A549 (cell line): Measurements from ENCODE around the gene SNCAIP. TPM values are rescaled to one million over a fixed set of nuclear protein-coding genes. Genes with fewer than 3 reads are reported as not detected.

ENCODE experiments used
- ATAC-seq, 2 experiments: fragments of 200-7000 bp in 1 of 2; fragments of >200 bp in 1 of 2; cut with Nextera tagmentation in 1 of 2; cut with Tn5 transposase in 1 of 2; 3 replicates each; pipeline versions ENCODE4 v1.8.0 to v1.9.1; 2018 to 2020; ENCODE audit warnings: mild to moderate bottlenecking in 1 of 2, moderate library complexity in 1 of 2
- CTCF ChIA-PET: fragments of 300-600 bp; sonication (Branson Sonifier 250); formaldehyde crosslinking; extraction: SDS; loops from one replicate; lab custom pipeline; 2021; ENCODE audit warnings: antibody characterized with exemption, inconsistent platforms; lab: Yijun Ruan, JAX
- POLR2A ChIA-PET: fragments of 350-600 bp; formaldehyde crosslinking; extraction: SDS; loops from one replicate; lab custom pipeline; 2021; ENCODE audit warnings: antibody characterized with exemption, inconsistent platforms; lab: Yijun Ruan, JAX
- DNase-seq, 2 experiments: peaks; one replicate each; pipeline versions ENCODE4 v3.0.0 to v3.0.0-alpha.2; 2011 to 2016; ENCODE audit warnings: low read depth in 1 of 2, low spot score in 1 of 2
- FAIRE-seq: peaks from 2 replicates; lab custom pipeline; 2011; peaks lifted over from hg19 to GRCh38; lab: Jason Lieb, UNC
- H3K27ac ChIP-seq, 2 experiments: fragments of >200 bp; sonication (Bioruptor Twin); formaldehyde crosslinking; 3 replicates each; pipeline ENCODE4 v1.5.1; 2016 to 2017
- H3K4me1 ChIP-seq: fragments of >200 bp; sonication (Bioruptor Twin); formaldehyde crosslinking; 3 replicates; pipeline ENCODE4 v1.6.1; 2016
- H3K4me2 ChIP-seq: fragments of >200 bp; sonication (Bioruptor Twin); formaldehyde crosslinking; 3 replicates; pipeline ENCODE4 v1.6.1; 2016
- H3K4me3 ChIP-seq: fragments of >200 bp; sonication (Bioruptor Twin); formaldehyde crosslinking; 3 replicates; pipeline ENCODE4 v1.5.1; 2016
- H3K9me3 ChIP-seq: fragments of >200 bp; sonication (Bioruptor Twin); formaldehyde crosslinking; 3 replicates; pipeline ENCODE4 v1.6.1; 2016
- CHD2 ChIP-seq: fragments of 150-350 bp; IDR thresholded peaks from 2 replicates; pipeline ENCODE4 v1.6.1; 2014; ENCODE audit warnings: low read length; ENCODE audit not compliant: partially characterized antibody
- E2F6 ChIP-seq: IDR thresholded peaks from 2 replicates; pipeline ENCODE4 v1.6.1; 2012; ENCODE audit warnings: low read depth, borderline replicate concordance
- ESRRA ChIP-seq: fragments of 150-350 bp; IDR thresholded peaks from 2 replicates; pipeline ENCODE4 v1.6.1; 2014; ENCODE audit warnings: mild to moderate bottlenecking, low read length, borderline replicate concordance
- FOSL2 ChIP-seq, 2 experiments: fragments of 450-650 bp in 1 of 2; fragments of >200 bp in 1 of 2; sonication (Bioruptor Twin) in 1 of 2; formaldehyde crosslinking; IDR thresholded peaks; 2 replicates each; pipeline versions ENCODE4 v1.5.0 to v1.6.1; 2016 to 2020; ENCODE audit warnings: mild to moderate bottlenecking in 1 of 2, moderate library complexity in 1 of 2
- HMGXB4 ChIP-seq: fragments of 250-450 bp; sonication (Bioruptor Pico); IDR thresholded peaks from 2 replicates; pipeline ENCODE4 v1.5.0; 2021; ENCODE audit warnings: mild to moderate bottlenecking, moderate library complexity, borderline replicate concordance
- KDM1A ChIP-seq: fragments of 200-600 bp; sonication (generic); IDR thresholded peaks from 2 replicates; pipeline ENCODE4 v1.6.1; 2016; ENCODE audit warnings: low read depth, mild to moderate bottlenecking
- NPAS2 ChIP-seq: fragments of 250-450 bp; sonication (Bioruptor Pico); IDR thresholded peaks from 2 replicates; pipeline ENCODE4 v1.8.0; 2022; ENCODE audit warnings: mild to moderate bottlenecking, moderate library complexity, borderline replicate concordance
- RARB ChIP-seq: fragments of 250-450 bp; sonication (Bioruptor Pico); IDR thresholded peaks from 2 replicates; pipeline ENCODE4 v1.8.0; 2021; ENCODE audit warnings: mild to moderate bottlenecking, moderate library complexity
- TP53 ChIP-seq: fragments of 250-450 bp; sonication (Bioruptor Pico); IDR thresholded peaks from 2 replicates; pipeline ENCODE4 v1.5.0; 2021; ENCODE audit warnings: mild to moderate bottlenecking, moderate library complexity
- ZFP36 ChIP-seq: fragments of 450-650 bp; IDR thresholded peaks from 2 replicates; pipeline ENCODE4 v1.6.1; 2014; ENCODE audit warnings: borderline replicate concordance; ENCODE audit not compliant: partially characterized antibody
- ZNF302 ChIP-seq: fragments of 250-450 bp; sonication (Bioruptor Pico); IDR thresholded peaks from 2 replicates; pipeline ENCODE4 v1.9.0; 2021; ENCODE audit warnings: inconsistent platforms, mild to moderate bottlenecking, moderate library complexity
- WGBS: methylation state at CpG from one replicate; pipeline ENCODE4 v1.1.6; 2017; ENCODE audit errors: missing lambda C conversion rate; 5-methylcytosine and 5-hydroxymethylcytosine counted together
- polyA plus RNA-seq, 4 experiments: library from polyadenylated mRNA; depleted of rRNA in 3 of 4; stranded (reverse); fragments of >200 nt; fragmentation: RNase III in 1 of 4; extraction: RNeasy Plus Mini Kit Qiagen cat#74134 plus additional on column Dnase treatment in 1 of 4; gene quantifications; 2 replicates in 3 of 4; 3 replicates in 1 of 4; pipeline ENCODE4 v1.2.3, GENCODE V29; 2011 to 2017
- TF ChIP-seq, protein P1 (sequence below): fragments of 450-650 bp; IDR thresholded peaks from 2 replicates; pipeline ENCODE4 v1.6.1; 2014; ENCODE audit warnings: antibody characterized with exemption
- TF ChIP-seq, protein P2 (sequence below): fragments of >200 bp; sonication (Bioruptor Twin); formaldehyde crosslinking; IDR thresholded peaks from 3 replicates; pipeline ENCODE4 v1.5.1; 2016
- TF ChIP-seq, protein P3 (sequence below): fragments of 150-350 bp; IDR thresholded peaks from 2 replicates; pipeline ENCODE4 v1.6.1; 2014; ENCODE audit warnings: low read depth, mild to moderate bottlenecking, low read length

The SNCAIP gene
- polyA plus RNA-seq, 2 of the 4 experiments (the other 2 are of a cell fraction) = 0.03 to 0.04 TPM

GRCh38 chr5:122306461-122306860, 5.6 kb upstream of the SNCAIP start (continued):
- TF ChIP-seq, protein P1, sequence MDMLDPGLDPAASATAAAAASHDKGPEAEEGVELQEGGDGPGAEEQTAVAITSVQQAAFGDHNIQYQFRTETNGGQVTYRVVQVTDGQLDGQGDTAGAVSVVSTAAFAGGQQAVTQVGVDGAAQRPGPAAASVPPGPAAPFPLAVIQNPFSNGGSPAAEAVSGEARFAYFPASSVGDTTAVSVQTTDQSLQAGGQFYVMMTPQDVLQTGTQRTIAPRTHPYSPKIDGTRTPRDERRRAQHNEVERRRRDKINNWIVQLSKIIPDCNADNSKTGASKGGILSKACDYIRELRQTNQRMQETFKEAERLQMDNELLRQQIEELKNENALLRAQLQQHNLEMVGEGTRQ = no peak
- TF ChIP-seq, all 56 proteins: peak for 0

DNA sequence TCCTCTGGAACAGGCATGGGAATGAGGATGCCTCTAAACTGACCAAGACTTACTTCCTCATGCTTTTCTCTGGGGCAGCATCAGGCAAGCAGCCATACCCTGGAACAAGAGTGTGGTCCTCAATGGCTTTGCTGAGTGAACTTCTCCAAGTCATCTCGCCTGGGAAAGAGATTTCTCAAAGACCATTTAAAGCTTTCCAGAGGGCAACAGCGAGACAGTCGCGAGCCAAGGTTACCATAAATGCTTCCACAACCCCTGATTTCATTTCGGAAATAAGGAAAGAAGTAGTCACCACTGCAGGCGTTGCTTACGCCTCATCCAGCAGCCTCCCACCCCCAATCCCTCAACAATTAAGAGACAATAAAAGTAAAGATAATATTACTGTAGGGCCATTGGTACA, 1.1 kb upstream of the SNCAIP start:
- Histone ChIP-seq H3K4me3 (no peak overlapping the region), H3K27ac (no peak overlapping the region), H3K4me1 (no peaks in the 10 kb centered on the region), H3K4me2 (no peak overlapping the region), H3K9me3 (no peaks in the 10 kb centered on the region)
- WGBS = 85% methylated on average over 7 of the region's 7 CpGs
- TF ChIP-seq ZNF302 (no peak), ESRRA (no peak), HMGXB4 (CRISPR knock-in tag) (no peak), RARB (CRISPR knock-in tag) (no peak), TP53 (no peak), ZFP36 (no peak)
- TF ChIP-seq, protein P1 = no peak
- DNase-seq = no peak
- CTCF ChIA-PET = no interaction called here
- no peak for FAIRE-seq
- peak in 1 of 2 experiments; percentile 27; a peak in 3 of 6 replicates for ATAC-seq
- POLR2A ChIA-PET = no interaction called here

DNA sequence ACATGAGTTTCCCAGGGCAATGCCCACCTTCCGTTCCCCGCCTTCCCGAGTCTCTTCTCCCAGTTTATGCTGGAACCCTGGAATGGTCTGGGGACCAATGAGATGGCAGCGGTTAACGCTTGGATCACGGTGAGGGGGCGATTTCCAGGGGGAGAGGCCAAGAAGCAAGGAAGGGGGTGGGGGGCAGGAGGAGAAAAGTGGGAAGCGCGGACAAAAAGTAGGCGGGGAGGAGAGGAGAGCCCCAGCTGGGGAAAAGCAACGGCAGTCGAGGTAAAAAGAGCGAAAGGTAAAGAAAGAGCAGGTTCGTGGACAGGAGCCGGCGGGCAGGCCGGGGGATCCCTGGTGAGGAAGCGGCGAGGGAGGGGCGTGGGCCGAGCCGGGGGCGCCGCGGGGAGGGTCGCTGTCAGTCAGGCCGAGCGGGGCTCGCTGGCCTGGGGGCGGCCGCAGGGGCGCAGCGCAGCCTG, 508 bp upstream of the SNCAIP start:
- CTCF ChIA-PET = no interaction called here
- 14% methylated on average over 26 of the region's 33 CpGs for WGBS
- Histone ChIP-seq H3K27ac (peak overlapping the region in 1 of 2 experiments; percentile 36; a peak in 3 of 6 replicates), H3K4me2 (peak overlapping the region; percentile 89), H3K4me1 (no peaks in the 10 kb centered on the region), H3K4me3 (peak overlapping the region; percentile 53), H3K9me3 (no peaks in the 10 kb centered on the region)
- 0 out of 6 replicates have a peak, but pooled peaks of 1 of the 2 experiments have one; percentile 10 for ATAC-seq
- no peak for FAIRE-seq
- POLR2A ChIA-PET = no interaction called here
- no peak for DNase-seq
- TF ChIP-seq CHD2 = no peak
- TF ChIP-seq, protein P2, sequence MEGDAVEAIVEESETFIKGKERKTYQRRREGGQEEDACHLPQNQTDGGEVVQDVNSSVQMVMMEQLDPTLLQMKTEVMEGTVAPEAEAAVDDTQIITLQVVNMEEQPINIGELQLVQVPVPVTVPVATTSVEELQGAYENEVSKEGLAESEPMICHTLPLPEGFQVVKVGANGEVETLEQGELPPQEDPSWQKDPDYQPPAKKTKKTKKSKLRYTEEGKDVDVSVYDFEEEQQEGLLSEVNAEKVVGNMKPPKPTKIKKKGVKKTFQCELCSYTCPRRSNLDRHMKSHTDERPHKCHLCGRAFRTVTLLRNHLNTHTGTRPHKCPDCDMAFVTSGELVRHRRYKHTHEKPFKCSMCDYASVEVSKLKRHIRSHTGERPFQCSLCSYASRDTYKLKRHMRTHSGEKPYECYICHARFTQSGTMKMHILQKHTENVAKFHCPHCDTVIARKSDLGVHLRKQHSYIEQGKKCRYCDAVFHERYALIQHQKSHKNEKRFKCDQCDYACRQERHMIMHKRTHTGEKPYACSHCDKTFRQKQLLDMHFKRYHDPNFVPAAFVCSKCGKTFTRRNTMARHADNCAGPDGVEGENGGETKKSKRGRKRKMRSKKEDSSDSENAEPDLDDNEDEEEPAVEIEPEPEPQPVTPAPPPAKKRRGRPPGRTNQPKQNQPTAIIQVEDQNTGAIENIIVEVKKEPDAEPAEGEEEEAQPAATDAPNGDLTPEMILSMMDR = no peak
- TF ChIP-seq NPAS2 = no peak
- no peak for TF ChIP-seq KDM1A
- TF ChIP-seq E2F6 = no peak
- TF ChIP-seq FOSL2 (IDR thresholded peaks at IDR 0.05) = no peak
- TF ChIP-seq FOSL2 (CRISPR knock-in tag; IDR thresholded peaks at IDR 0.05) = no peak
- TF ChIP-seq, protein P3, sequence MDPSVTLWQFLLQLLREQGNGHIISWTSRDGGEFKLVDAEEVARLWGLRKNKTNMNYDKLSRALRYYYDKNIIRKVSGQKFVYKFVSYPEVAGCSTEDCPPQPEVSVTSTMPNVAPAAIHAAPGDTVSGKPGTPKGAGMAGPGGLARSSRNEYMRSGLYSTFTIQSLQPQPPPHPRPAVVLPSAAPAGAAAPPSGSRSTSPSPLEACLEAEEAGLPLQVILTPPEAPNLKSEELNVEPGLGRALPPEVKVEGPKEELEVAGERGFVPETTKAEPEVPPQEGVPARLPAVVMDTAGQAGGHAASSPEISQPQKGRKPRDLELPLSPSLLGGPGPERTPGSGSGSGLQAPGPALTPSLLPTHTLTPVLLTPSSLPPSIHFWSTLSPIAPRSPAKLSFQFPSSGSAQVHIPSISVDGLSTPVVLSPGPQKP = no peak
